T-helper 2 cell treated with Interferon-gamma antibody and Interleukin-4, amounts not matched to agents 5 μg/mL and 100 μg/mL, for 36 hours (primary cell): Measurements from ENCODE around the gene SLC9A9.

Experiments used
- DNase-seq: peaks from one replicate; pipeline ENCODE4 v3.0.0; 2021; ENCODE audit warnings: low spot score
- H3K27ac Mint-ChIP-seq: one replicate; pipeline ENCODE4 v1.8.0; 2021; ENCODE audit warnings: mild to moderate bottlenecking, mixed read lengths
- H3K27me3 Mint-ChIP-seq: one replicate; pipeline ENCODE4 v1.8.0; 2021; ENCODE audit warnings: low read depth, mixed read lengths
- H3K36me3 Mint-ChIP-seq: one replicate; pipeline ENCODE4 v1.8.0; 2021; ENCODE audit warnings: low read depth, mixed read lengths
- H3K4me1 Mint-ChIP-seq: one replicate; pipeline ENCODE4 v1.8.0; 2021; ENCODE audit warnings: low read depth, mixed read lengths
- H3K4me3 Mint-ChIP-seq: one replicate; pipeline ENCODE4 v1.8.0; 2022; ENCODE audit warnings: mild to moderate bottlenecking, moderate library complexity, mixed read lengths
- H3K9me3 Mint-ChIP-seq: one replicate; pipeline ENCODE4 v1.8.0; 2021; ENCODE audit warnings: mixed read lengths

Gene SLC9A9

DNA sequence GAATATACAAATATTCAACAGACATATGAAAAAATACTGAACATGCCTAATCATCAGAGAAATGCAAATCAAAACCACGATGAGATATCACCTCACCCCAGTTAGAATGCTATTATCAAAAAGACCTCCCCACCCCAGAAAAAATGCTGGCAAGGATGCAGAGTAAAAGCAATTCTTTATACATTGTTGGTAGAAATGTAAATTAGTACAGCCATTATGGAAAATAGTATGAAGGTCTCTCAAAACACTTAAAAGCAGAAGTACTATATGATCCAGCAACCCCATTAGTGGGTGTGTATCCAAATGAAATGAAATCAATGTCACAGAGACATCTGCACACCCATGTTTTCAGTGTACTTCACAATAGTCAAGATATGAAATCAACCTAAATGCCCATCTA is 420.0 kb downstream of the SLC9A9 start:
- Mint-ChIP-seq H3K27me3 (peaks cover 2% of the 10 kb centered on the region), H3K27ac (no peak overlapping the region), H3K9me3 (no peaks in the 10 kb centered on the region), H3K4me1 (peaks cover 11% of the 10 kb centered on the region), H3K36me3 (no peaks in the 10 kb centered on the region), H3K4me3 (no peak overlapping the region)
- no peak for DNase-seq

DNA sequence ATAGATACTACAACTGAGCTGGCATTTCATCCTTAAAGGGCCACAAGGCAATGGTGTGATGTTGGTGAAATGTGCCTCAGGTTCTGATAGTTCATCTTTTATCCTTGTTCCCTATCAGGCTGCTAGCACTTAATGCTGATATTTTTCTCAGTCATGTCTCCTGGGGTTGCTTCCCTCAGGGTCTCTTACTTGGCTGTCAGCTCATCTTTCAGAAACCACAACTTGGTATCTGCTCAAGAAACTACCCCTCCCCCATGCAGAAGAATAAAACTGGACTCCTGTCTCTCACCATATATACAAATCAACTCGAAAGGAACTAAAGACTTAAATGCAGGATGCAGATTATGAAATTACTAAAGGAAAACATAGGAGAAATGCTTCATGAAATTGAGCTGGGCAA is 420.6 kb downstream of the SLC9A9 start:
- DNase-seq = no peak
- no peaks in the 10 kb centered on the region for H3K9me3 Mint-ChIP-seq
- H3K27me3 Mint-ChIP-seq = peaks cover 6% of the 10 kb centered on the region
- H3K27ac Mint-ChIP-seq = no peak overlapping the region
- peaks cover 11% of the 10 kb centered on the region for H3K4me1 Mint-ChIP-seq
- H3K4me3 Mint-ChIP-seq = no peak overlapping the region
- no peaks in the 10 kb centered on the region for H3K36me3 Mint-ChIP-seq

DNA sequence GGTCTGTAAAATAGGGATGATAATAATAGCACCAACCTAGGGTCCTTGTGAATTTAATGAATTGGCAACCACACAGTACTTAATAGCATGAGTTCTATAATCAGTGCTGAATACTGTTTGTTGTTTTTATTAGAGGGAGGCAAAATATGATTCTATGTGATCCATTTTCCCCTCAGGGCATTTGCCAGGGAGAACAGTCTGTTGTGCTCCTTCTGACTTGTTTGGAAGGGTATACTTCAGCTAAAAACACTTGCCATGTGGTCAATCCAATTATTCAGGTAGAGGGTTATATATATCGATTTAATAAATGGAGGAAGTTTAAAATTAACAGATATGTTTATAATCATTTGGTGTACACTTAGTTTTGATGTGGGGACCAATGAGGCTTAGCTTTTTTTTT is 423.4 kb downstream of the SLC9A9 start:
- Mint-ChIP-seq H3K9me3 (no peaks in the 10 kb centered on the region), H3K4me1 (peaks cover 14% of the 10 kb centered on the region), H3K36me3 (no peaks in the 10 kb centered on the region), H3K27ac (no peak overlapping the region), H3K4me3 (no peak overlapping the region), H3K27me3 (peaks cover 22% of the 10 kb centered on the region)
- no peak for DNase-seq

DNA sequence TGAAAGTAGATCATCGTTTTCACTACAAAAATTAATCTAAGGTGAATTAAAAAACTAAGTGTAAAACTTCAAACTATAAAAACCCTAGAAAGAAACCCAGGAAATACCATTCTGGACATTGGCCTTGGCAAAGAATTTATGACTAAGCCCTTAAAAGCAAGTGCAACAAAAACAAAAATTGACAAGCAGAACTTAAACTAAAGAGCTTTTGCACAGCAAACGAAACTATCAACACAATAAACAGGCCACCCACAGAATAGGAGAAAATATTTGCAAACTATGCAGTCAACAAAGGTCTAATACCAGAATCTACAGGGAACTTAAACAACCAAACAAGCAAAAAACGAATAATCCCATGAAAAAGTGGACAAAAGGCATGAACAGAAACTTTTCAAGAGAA is 426.7 kb downstream of the SLC9A9 start:
- DNase-seq = no peak
- peaks cover 12% of the 10 kb centered on the region for H3K4me1 Mint-ChIP-seq
- no peak overlapping the region for H3K27ac Mint-ChIP-seq
- no peaks in the 10 kb centered on the region for H3K9me3 Mint-ChIP-seq
- H3K36me3 Mint-ChIP-seq = no peaks in the 10 kb centered on the region
- H3K27me3 Mint-ChIP-seq = peaks cover 24% of the 10 kb centered on the region
- H3K4me3 Mint-ChIP-seq = no peak overlapping the region

DNA sequence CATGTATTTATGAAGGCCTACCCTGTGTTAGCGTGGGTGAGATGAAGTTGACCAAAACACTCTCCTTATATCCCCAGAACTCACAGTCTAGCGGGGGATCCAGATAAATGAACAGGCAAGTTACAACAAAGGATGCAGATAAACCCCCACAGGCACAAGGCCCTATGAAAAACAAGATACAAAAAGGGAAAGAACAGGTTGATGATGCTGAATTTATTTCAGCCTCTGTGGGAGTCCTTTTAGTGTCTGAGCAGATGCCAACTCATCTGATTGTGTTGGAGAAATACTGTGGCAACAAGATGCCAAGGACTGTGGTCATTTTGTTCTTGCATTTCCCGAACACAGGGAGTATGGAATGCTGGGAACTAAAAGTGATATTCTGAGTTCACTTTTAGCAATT is 428.7 kb downstream of the SLC9A9 start:
- no peaks in the 10 kb centered on the region for H3K9me3 Mint-ChIP-seq
- DNase-seq = no peak
- no peak overlapping the region for H3K4me3 Mint-ChIP-seq
- peaks cover 14% of the 10 kb centered on the region for H3K4me1 Mint-ChIP-seq
- no peak overlapping the region for H3K27ac Mint-ChIP-seq
- peaks cover 23% of the 10 kb centered on the region for H3K27me3 Mint-ChIP-seq
- H3K36me3 Mint-ChIP-seq = no peaks in the 10 kb centered on the region

DNA sequence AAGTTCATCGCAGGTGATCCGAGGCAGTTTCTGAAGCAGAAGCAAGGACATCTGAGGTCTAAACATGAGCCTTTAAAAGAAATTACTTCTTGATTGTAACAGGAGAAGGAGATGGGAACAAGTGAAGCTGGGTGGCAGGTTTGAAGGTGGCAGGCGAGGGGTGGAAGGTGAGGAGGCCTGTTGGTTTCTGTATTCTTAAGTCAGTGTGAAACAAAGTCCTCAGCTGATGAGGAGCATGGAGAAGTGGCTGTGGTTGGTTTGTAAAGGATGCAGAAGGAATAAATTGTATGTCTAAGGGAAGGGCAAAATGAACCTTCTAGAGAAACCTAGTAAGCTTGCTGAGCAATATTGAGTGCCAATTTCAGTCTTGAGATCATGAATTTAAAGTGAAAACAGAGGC is 429.9 kb downstream of the SLC9A9 start:
- H3K36me3 Mint-ChIP-seq = no peaks in the 10 kb centered on the region
- H3K4me3 Mint-ChIP-seq = no peak overlapping the region
- H3K27ac Mint-ChIP-seq = no peak overlapping the region
- H3K9me3 Mint-ChIP-seq = no peaks in the 10 kb centered on the region
- DNase-seq = no peak
- H3K4me1 Mint-ChIP-seq = peaks cover 7% of the 10 kb centered on the region
- H3K27me3 Mint-ChIP-seq = peaks cover 23% of the 10 kb centered on the region

DNA sequence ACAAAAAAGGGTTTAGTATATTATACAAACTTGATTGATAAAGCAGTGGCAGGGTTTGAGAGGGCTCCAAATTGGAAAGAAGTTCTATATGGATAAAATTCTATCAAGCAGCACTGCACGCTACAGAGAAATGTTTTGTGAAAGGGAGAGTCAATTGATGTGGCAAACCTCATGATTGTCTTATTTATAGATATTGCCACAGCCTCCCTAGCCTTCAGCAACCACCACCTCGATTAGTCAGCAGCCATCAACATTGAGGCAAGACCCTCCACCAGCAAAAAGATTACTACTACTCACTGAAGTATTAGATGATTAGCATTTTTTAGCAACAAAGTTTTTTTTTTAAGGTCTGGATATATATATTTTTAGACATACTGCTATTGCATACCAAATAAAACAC is 432.0 kb downstream of the SLC9A9 start:
- Mint-ChIP-seq H3K36me3 (no peaks in the 10 kb centered on the region), H3K4me3 (no peak overlapping the region), H3K27me3 (peaks cover 9% of the 10 kb centered on the region), H3K9me3 (no peaks in the 10 kb centered on the region), H3K4me1 (peaks cover 5% of the 10 kb centered on the region), H3K27ac (no peak overlapping the region)
- DNase-seq = no peak

DNA sequence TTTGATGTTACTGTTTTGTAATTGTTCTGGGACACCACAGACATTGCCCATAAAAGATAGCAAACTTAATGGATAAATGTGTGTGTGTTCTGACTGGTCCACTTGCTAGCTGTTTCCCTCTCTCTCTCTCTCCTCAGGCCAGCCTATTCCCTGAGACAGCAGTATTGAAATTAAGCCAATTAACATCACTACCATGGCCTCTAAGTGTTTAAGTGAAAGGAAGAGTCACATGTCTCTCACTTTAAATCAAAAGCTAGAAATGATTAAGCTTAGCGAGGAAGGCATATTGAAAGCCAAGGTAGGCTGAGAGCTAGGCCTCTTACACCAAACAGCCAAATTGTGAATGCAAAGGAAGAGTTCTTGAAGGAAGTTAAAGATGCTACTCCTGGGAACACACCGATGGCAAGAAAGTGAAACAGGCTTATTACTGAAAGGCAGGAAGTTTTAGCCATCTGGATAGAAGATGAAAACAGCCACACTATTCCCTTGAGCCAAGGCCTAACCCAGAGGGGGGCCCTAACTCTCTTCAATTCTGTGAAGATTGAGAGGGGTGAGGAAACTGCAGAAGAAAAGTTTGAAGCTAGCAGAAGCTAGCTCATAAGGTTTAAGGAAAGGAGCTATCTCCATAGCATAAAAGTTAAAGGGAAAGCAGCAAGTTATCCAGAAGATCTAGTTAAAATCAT is 433.6 kb downstream of the SLC9A9 start:
- H3K36me3 Mint-ChIP-seq = no peaks in the 10 kb centered on the region
- DNase-seq = no peak
- no peaks in the 10 kb centered on the region for H3K9me3 Mint-ChIP-seq
- no peak overlapping the region for H3K4me3 Mint-ChIP-seq
- no peak overlapping the region for H3K27ac Mint-ChIP-seq
- peaks cover 4% of the 10 kb centered on the region for H3K27me3 Mint-ChIP-seq
- peaks cover 5% of the 10 kb centered on the region for H3K4me1 Mint-ChIP-seq

DNA sequence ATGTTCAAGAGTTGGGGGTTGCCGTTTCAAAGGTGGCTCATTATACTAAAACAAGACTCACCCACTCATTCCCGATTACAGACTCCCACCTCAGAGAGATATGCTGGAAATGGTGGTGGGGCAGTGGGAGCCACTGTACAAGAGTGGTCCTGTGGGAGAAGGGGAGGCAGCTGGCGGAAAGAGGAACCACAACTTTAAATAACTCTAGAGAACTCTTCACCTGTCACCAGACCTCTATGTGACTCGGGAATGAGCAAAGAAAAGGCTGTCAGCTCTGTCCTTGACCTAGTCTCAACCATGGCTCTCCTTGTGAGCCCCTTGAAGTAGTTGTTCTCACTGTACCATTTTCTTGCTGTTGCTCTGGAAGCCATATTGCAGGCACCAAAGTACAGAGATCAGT is 434.9 kb downstream of the SLC9A9 start:
- H3K27ac Mint-ChIP-seq = no peak overlapping the region
- H3K4me1 Mint-ChIP-seq = peaks cover 5% of the 10 kb centered on the region
- no peak overlapping the region for H3K4me3 Mint-ChIP-seq
- H3K27me3 Mint-ChIP-seq = peaks cover 4% of the 10 kb centered on the region
- H3K9me3 Mint-ChIP-seq = no peaks in the 10 kb centered on the region
- no peaks in the 10 kb centered on the region for H3K36me3 Mint-ChIP-seq
- no peak for DNase-seq

DNA sequence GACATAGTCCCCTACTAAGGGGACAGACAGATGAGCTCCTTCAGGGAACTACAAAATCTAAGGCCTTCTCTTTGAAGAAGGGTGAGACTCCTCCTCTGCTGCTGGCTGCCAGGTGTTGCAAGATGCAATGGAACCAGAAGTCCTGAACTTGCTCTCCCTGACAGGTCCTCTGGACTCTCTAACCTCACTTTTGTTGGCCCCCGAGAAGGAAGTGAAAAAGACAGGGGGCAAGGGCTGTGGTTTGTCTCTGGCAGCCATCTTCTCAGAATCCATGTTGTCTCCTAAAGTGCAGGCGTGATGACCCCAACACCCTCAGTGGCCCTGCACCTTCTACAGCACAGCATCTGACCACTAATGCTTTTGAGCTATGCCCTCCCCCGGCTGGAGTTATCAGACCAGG is 436.2 kb downstream of the SLC9A9 start:
- DNase-seq = no peak
- Mint-ChIP-seq H3K9me3 (no peaks in the 10 kb centered on the region), H3K36me3 (no peaks in the 10 kb centered on the region), H3K27ac (no peak overlapping the region), H3K27me3 (peaks cover 2% of the 10 kb centered on the region), H3K4me3 (no peak overlapping the region), H3K4me1 (peaks cover 5% of the 10 kb centered on the region)

DNA sequence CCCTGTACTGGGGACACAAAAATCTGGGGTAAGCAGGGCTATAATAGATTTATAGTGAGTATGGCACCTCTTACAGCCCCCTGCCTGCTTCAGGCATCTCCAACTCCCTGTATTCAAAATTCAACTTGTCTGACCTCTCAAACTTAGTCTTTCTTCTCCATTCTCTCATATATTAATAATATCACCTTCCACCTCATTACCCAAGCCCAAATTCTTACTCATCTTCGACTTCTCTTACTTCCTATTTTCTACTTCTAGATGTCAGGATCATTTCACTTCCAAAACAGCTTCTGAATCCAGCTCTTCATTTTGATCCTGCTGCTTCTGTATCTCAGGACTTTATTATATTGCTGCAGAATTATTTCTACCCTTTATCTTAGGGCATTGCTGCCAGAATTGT is 438.0 kb downstream of the SLC9A9 start:
- Mint-ChIP-seq H3K27ac (no peak overlapping the region), H3K4me3 (no peak overlapping the region), H3K36me3 (no peaks in the 10 kb centered on the region), H3K27me3 (peaks cover 2% of the 10 kb centered on the region), H3K9me3 (no peaks in the 10 kb centered on the region), H3K4me1 (peaks cover 5% of the 10 kb centered on the region)
- no peak for DNase-seq

DNA sequence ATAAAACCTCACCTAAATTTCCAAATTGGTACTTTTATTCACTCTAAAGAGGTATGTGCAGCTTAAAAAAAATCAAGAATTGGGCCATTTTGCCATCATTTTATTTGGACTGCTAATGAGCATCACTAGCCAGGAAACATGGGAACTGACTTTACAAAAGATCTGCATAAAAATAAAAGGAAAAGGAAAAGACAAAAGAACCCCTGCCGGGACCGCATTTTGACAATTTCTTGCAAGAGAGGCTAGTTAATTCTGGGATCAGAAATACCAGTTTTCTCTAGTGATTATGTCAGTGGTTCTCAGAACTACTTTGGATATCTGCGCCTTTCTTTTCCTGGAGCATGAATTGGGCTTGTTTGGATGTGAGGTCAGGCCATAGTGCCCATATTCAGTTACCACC is 439.5 kb downstream of the SLC9A9 start:
- Mint-ChIP-seq H3K27ac (no peak overlapping the region), H3K9me3 (no peaks in the 10 kb centered on the region), H3K4me3 (no peak overlapping the region), H3K27me3 (peaks cover 2% of the 10 kb centered on the region), H3K36me3 (no peaks in the 10 kb centered on the region), H3K4me1 (no peaks in the 10 kb centered on the region)
- DNase-seq = no peak

DNA sequence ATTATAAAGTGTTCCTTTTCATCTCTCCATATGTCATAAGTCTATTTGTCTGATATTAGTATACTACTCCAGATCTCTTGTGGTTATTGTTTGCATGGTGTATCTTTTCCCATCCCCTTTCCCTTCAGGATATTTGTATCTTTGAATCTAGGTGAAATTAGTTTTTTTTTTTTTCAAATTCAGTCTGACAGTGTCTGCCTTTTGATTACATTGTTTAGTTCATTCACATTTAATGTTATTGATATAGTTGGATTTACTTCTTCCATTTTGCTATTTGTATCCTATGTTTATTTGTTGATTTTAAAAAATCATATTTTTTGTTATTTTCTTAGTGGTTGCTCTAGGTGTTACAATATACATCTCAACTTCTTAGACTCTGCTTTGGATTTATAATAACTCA is 445.7 kb downstream of the SLC9A9 start:
- Mint-ChIP-seq H3K9me3 (no peaks in the 10 kb centered on the region), H3K4me3 (no peak overlapping the region), H3K36me3 (no peaks in the 10 kb centered on the region), H3K27ac (no peak overlapping the region), H3K27me3 (no peaks in the 10 kb centered on the region), H3K4me1 (no peaks in the 10 kb centered on the region)
- DNase-seq = no peak

DNA sequence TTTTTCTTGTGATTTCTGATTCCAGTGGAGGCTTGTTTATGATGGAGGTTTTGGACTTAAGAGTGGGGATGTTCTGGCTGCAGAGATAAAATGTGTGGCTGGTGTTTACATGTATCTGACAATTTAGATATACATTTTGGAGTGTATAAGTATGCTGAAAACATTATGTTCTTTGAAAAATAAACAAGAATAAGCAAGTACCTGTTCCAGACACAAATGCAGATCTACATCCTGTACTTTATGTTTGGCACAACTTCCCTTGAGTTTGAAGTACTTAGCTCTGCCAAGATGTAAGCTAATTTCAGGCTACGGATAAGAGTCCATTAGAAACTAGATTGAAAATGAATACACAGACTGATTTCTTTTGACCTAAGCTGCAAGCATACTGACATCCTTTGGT is 451.5 kb downstream of the SLC9A9 start:
- H3K27me3 Mint-ChIP-seq = peaks cover 4% of the 10 kb centered on the region
- peaks cover 3% of the 10 kb centered on the region for H3K9me3 Mint-ChIP-seq
- no peaks in the 10 kb centered on the region for H3K36me3 Mint-ChIP-seq
- no peak overlapping the region for H3K27ac Mint-ChIP-seq
- no peak overlapping the region for H3K4me3 Mint-ChIP-seq
- DNase-seq = no peak
- no peaks in the 10 kb centered on the region for H3K4me1 Mint-ChIP-seq

DNA sequence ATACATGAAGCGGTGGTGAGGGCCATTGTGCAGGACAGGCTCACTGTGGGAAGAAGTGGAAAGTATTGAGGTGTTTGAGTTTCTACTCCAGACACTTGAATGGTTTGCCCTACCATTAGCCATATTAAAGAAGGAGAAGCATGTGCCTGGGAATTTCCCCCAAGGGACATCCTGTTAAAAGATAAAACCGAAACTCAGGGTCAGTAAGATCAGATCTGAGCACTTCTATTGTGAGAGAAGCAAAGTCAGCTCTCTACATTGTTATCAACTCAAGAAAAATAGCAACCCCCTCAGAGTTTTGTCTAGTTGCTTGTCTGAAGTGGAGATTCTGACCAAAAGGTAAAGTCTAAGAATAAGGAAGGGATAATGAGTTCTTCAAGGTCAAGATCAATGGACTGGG is 458.9 kb downstream of the SLC9A9 start:
- no peak overlapping the region for H3K4me3 Mint-ChIP-seq
- no peak for DNase-seq
- no peak overlapping the region for H3K27ac Mint-ChIP-seq
- H3K36me3 Mint-ChIP-seq = no peaks in the 10 kb centered on the region
- peaks cover 1% of the 10 kb centered on the region for H3K27me3 Mint-ChIP-seq
- peaks cover 6% of the 10 kb centered on the region for H3K9me3 Mint-ChIP-seq
- no peaks in the 10 kb centered on the region for H3K4me1 Mint-ChIP-seq
